C4-2B (cell line): ENCODE measurements around the gene ECSCR.
"Not testable (repeated sequence)": the region's sequence is repeated elsewhere in the genome, so short reads cannot be mapped to it uniquely, and the experiment has no call there.

Experiments used
- H3K27ac ChIP-seq: fragments of 450-650 bp; 2 replicates; pipeline ENCODE4 v1.5.1; 2017
- CTCF ChIP-seq: fragments of 450-650 bp; conservative IDR thresholded peaks from 2 replicates; pipeline ENCODE4 v1.5.1; 2017; ENCODE audit warnings: mild to moderate bottlenecking
- ZFX ChIP-seq: fragments of 450-650 bp; IDR thresholded peaks from 2 replicates; pipeline ENCODE4 v1.6.1; 2017

The ECSCR gene

GRCh38 chr5:139410993-139411828 lies 51.3 kb downstream of the ECSCR start:
- no peak overlapping the region for H3K27ac ChIP-seq
- TF ChIP-seq ZFX (no peak), CTCF (no peak)

- no peak overlapping the region for H3K27ac ChIP-seq
- TF ChIP-seq ZFX (no peak), CTCF (no peak)
Measured at GRCh38 chr5:139410121-139410992, 52.2 kb downstream of the ECSCR start.

- not testable (repeated sequence) for H3K27ac ChIP-seq
Measured at GRCh38 chr5:139409116-139409515, 53.4 kb downstream of the ECSCR start.

- no peak overlapping the region for H3K27ac ChIP-seq
- TF ChIP-seq CTCF (no peak), ZFX (no peak)
Measured at GRCh38 chr5:139408191-139408590, 54.4 kb downstream of the ECSCR start.

- TF ChIP-seq ZFX (no peak), CTCF (no peak)
- H3K27ac ChIP-seq, result no peak overlapping the region
Measured at GRCh38 chr5:139407517-139407916, 55.0 kb downstream of the ECSCR start.

- TF ChIP-seq CTCF (no peak), ZFX (no peak)
- H3K27ac ChIP-seq, result no peak overlapping the region
Measured at GRCh38 chr5:139406963-139407362, 55.6 kb downstream of the ECSCR start.

GRCh38 chr5:139404484-139404840 lies 58.1 kb downstream of the ECSCR start:
- H3K27ac ChIP-seq, result peak overlapping the region; percentile 72
- TF ChIP-seq CTCF (no peak), ZFX (no peak)
